NCI-H69 (cell line): ENCODE data around the gene PGAM1.
"Not testable (repeated sequence)": the region's sequence is repeated elsewhere in the genome, so short reads cannot be mapped to it uniquely, and the experiment has no call there.

Experiments
- DNase-seq: peaks from one replicate; lab custom pipeline; 2025; lab: John Stamatoyannopoulos, UW

PGAM1 gene

DNA sequence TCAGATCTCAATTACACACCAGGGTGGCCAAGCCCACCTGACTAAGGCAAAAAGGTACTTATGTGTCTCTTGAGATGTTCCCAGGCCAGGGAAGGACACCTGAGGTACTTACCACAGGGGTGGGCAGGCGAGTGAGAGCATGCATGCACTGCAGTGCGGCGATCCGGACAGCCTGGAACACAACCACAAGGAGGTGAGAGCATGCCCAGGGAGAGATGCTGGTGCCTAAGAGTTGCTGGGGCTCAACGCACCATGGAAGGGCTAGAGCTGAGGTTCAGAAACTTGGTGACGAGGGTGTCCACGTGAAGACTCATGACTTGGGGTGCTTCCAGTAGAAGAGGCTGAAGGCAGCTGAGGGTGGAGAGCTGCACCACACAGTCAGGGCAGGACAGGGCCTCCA, 33.1 kb downstream of the PGAM1 start:
- no peak for DNase-seq

- DNase-seq, result no peak
Measured at GRCh38 chr10:97459933-97460332, 33.9 kb downstream of the PGAM1 start.

- DNase-seq, result no peak
Measured at GRCh38 chr10:97462309-97462708, 36.3 kb downstream of the PGAM1 start.

- peak; percentile 54 for DNase-seq
Measured at GRCh38 chr10:97463363-97464132, 37.6 kb downstream of the PGAM1 start.

DNA sequence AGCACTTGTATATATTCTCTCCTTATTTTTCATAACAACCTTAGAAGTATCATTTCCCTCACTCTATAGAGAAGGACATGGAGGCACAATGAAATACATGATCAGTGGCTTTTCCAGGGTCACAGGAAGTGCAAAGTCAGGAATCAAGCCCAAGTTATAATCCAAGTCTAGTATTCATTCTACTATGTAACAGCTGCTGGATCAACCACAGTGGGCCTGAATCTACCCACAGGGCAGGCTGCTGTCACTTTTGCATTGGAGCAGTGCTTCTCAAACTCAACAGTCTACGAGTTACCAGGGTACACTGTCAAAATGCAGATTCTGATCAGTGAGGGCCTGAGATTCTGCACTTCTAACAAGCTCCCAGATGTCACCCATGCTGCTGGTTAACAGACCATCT, 38.2 kb downstream of the PGAM1 start:
- DNase-seq, result no peak

DNA sequence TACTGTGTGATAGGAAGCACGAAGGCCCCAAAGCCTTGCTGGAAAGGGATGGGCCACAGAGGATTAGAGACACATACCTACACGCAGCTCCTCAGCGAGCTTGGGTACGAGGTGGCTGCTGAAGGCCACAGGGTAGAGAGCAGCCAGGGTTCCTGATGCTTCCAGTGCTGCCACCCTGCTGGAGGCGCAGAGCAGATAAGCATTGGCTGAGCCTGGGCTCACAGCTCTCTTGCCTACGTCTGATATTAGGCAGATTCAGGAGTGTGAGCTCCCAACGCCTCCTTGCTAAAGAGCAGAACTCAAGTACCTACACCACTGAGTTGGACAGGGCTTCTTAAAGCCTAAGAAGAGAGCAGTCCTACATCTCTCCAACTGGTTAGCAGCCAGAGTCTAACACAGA, 40.0 kb downstream of the PGAM1 start:
- no peak for DNase-seq

DNA sequence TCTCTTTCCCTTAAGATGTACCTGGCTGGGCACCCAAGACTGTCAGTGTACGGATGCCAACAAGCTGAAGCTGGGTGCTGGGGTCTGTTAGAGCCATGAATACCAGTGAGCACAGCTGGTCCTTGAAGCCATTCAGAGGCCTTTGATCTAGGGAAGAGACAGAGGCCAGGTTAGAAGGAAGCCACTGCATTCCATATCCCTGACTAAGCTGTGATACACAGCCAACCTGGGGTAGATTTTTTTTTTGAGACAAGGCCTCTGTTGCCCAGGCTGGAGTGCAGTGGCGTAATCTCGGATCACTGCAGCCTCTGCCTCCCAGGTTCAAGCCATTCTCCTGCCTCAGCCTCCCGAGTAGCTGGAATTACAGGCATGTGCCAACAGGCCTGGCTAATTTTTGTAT, 40.8 kb downstream of the PGAM1 start:
- DNase-seq, result no peak

- no peak for DNase-seq
Measured at GRCh38 chr10:97468162-97468561, 42.2 kb downstream of the PGAM1 start.

- not testable (repeated sequence) for DNase-seq
Measured at GRCh38 chr10:97468781-97469180, 42.8 kb downstream of the PGAM1 start.

DNA sequence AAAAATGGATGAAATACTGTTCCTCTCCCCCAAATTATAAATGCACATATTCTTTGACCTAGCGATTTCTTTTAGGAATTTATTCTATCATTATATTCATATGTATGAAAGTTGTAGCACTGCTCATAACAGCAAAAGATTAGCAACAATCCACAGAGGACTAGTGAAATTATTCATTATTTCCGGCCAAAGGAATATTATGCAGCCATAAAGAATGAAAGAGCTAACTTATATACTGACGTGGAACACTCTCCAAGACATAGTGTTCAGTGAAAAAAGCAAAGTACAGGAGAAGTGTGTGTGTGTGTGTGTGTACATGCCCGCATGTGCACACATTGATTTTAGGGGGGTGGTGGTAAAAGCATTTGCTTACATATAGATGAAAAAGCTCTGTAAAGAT, 48.9 kb downstream of the PGAM1 start:
- no peak for DNase-seq

DNA sequence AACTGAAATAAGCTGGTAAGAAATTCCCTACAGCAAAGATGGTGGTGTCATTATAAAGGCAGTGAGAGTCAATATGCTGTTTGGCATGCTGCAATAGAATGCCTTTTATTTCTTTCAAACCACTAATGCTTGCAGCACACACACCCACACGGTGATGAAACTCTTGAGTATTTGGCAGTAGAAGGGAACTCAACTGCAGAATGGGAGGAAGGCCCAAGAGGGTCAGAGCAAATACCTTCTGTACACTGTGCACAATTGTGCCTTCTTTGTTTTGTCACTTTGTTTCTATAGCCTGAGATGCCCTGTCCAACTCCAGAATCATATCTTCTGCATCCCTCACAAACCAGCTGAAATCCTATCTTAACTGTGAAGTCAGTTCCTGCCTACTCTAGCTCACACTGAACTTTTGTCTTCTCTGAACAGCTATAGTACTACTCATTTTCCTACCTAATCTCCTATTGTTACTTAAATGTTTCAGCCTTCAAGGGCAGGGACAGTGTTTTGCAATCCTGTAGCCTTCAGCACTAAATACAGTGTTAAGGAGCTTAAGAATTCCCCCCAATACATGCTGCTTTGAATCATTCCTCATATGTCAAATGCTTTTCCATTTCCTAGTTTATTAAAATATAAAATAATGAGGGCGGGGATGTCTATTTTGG, 50.1 kb downstream of the PGAM1 start:
- no peak for DNase-seq

GRCh38 chr10:97479410-97479809, 53.4 kb downstream of the PGAM1 start:
- not testable (repeated sequence) for DNase-seq

GRCh38 chr10:97479939-97480338, 53.9 kb downstream of the PGAM1 start:
- DNase-seq, result no peak

DNA sequence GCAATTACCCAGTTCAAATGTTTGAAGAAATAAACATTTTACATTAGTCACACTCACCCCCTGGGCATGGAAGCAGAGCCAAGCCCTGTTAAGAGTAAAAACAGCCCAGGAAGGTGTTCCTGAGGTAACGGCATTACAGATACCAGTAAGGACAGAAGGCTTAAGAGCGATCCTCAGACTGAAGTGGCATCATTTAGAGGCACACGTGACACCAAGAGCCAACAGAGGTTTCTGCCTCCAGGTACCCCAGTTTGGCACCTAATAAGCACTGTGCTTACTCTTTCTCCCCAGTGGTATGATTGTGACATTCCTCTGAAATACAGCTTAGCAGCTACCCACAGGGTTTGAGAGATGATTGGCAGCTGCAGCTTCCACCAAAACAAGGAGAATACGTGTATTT, 55.1 kb downstream of the PGAM1 start:
- no peak for DNase-seq

GRCh38 chr10:97482381-97482780, 56.4 kb downstream of the PGAM1 start:
- DNase-seq, result no peak
